HG02642 (cell line): ENCODE results near the gene C11orf65.
"Not testable (repeated sequence)": the region's sequence is repeated elsewhere in the genome, so short reads cannot be mapped to it uniquely, and the experiment has no call there.

Source experiments
- ATAC-seq: cut with Tn5 transposase; IDR thresholded peaks from one replicate; pipeline ENCODE4 v1.9.1; 2021; ENCODE audit warnings: mild to moderate bottlenecking; ENCODE audit not compliant: unreplicated experiment, poor library complexity

C11orf65 gene

DNA sequence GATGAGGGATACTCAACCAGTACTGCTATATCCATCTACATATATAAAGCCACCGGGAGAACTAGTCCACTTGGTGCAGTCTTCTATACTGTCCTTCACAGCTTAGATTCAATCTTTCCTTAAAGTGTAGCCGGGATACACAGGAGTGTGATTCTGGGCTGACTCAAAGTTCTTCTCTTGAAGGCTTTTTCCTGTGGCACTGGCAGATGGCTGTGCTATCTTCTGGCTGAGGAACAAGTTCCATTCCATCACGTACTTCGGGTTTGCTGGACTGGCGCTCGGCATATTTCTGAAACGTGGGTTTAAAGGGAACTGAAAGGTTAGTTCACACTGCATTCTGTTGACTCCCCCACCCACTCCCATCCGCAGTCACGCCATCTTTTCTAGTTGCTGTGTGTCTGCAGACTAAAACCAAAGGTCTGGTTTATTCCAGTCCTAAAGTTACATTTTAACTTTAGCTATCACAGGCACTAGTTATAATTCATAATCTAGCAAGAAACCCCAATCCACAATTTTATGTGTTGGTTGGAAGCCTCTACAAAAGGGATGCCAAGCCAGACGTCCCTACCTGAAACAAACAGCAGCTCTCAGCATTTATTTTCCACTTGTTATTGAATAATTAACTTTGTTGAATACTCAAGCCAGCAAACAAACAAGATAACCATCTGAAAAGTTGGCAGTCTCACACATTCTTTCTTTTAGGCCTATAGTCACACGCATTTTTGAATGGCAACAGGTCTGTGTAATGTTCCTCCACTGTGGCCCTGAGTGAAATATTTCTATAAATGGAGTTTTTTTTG is 7.5 kb upstream of the C11orf65 start:
- no peak for ATAC-seq

DNA sequence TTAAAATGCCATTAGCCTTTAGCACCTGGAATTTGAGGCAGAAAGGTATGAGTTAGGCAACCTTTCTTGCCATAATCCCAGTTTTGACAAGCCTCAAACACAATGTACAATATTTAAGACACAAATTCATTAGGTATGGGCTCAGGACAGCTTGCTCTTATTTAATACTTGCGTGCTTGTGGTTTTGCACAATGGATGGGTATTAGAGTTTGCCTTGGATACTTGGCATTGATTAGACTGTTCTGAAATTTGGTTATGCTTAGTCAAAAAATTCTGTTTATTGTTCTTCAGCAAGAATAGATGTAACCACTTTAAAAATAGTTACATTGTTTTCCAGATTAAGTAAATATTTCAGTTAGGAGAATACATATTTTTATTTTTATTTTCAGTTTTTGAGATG is 5.4 kb upstream of the C11orf65 start:
- no peak for ATAC-seq

- ATAC-seq, result no peak
These were observed 1.1 kb upstream of the C11orf65 start for GRCh38 chr11:108468478-108468864.

DNA sequence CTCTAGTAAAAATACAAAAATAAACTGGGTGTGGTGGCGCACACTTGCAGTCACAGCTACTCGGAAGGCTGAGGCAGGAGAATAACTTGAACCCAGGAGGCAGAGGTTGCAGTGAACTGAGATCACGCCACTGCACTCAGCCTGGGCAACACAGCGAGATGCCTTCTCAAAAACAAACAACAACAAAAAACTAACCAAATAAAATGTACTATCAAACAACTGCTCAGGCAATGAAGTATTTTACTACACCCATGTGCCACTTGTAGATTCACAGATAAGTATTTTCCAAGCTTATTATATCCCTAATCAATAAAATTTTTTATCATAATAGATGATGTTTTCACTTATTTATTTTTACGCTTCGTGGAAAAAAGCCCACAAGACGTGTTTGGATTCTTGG is 924 bp downstream of the C11orf65 start:
- no peak for ATAC-seq

DNA sequence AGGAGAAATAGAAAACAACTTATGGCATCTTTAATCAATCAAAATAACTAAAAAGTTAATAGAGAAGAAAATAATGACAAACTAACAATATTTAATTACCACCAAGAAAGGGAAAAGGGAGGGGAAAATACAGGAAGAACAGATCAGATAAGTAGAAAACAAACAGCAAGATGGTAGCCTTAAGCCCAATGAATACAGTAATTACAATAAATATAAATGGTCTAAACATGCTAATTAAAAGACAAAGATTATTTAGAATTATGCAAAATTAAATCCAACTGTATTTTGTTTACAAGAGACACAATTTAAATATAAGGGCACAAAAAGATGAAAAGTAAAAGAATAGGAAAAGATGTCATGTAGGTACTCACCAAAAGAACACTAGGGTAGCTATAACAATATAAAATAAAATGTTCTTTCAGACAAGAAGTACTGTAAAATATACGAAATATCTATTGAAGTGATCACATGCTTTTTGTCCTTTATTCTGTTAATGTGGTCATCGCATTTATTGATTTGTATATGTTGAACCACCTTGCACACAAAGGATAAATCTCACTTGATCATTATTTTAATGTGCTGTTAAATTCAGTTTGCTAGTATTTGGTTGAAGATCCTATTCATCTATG is 14.0 kb downstream of the C11orf65 start:
- ATAC-seq, result no peak

DNA sequence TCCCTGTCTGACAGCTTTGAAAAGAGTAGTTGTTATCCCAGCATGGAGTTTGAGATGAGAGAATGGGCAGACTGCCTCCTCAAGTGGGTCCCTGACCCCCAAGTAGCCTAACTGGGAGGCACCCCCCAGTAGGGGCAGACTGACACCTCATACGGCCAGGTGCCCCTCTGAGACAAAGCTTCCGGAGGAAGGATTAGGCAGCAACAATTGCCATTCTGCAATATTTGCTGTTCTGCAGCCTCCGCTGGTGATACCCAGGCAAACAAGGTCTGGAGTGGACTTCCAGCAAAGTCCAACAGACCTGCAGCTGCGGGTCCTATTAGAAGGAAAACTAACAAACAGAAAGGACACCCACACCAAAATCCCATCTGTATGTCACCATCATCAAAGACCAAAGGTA is 25.9 kb downstream of the C11orf65 start:
- not testable (repeated sequence) for ATAC-seq

DNA sequence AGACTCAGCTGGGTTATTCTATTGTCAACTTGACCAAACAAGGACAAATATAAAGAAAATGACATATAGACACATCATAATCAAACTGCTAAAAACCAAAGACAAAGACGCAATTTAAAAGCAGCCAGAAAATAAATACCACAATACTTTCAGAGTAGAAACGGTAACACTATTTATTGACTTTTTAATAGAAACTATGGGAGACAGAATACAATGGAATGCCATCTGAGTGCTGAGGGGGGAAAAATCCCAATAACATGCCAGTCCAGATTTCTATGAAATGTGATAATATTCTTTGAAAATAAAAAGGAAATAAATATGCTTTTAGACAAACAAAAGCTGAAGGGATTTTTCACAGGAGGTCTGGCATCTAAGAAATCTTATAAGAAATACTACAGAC is 30.7 kb downstream of the C11orf65 start:
- ATAC-seq, result no peak

DNA sequence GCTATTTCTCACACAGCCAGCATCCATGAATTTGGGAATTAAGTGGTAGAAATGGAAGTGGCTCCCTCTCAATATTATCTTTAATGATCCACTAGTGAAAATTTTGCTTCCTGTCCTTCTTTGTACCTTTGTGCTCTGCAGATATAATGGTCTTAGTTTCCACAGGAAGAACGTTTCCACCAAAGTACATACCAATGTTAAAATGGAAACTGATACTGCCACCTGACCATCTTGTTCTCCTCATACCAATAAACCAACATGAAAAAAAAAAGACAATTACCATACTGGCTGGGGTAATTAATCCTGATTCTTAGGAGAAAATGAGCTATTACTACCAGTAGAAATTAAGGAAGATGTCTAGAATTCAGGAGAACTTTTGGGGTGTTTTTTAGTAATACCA is 32.3 kb downstream of the C11orf65 start:
- ATAC-seq, result no peak

DNA sequence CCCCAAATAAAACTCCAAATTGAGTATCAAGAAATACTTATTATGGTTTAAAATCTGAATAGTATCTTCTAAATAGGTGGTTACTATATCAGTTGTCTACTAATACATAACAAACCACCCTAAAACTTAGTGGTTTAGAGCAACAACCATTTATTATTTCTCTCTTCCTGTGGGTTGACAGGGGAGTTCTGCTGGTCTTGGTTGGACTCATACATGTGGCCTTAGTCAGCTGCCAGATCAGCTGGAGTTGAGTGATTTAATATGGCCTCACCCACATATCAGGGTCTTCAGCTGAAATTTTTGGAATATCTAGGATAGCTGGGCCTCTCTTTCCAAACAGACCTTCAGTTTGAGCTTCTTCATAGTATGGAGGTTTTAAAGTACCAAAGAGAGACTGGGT is 34.5 kb downstream of the C11orf65 start:
- ATAC-seq, result no peak

GRCh38 chr11:108431997-108432396 is 35.3 kb downstream of the C11orf65 start:
- no peak for ATAC-seq

- no peak for ATAC-seq
These were observed 36.0 kb downstream of the C11orf65 start for GRCh38 chr11:108431370-108431769.

- ATAC-seq, result peak; percentile 53
These were observed 49.8 kb downstream of the C11orf65 start for GRCh38 chr11:108417551-108417950.

GRCh38 chr11:108414958-108415357 is 52.4 kb downstream of the C11orf65 start:
- ATAC-seq, result no peak

DNA sequence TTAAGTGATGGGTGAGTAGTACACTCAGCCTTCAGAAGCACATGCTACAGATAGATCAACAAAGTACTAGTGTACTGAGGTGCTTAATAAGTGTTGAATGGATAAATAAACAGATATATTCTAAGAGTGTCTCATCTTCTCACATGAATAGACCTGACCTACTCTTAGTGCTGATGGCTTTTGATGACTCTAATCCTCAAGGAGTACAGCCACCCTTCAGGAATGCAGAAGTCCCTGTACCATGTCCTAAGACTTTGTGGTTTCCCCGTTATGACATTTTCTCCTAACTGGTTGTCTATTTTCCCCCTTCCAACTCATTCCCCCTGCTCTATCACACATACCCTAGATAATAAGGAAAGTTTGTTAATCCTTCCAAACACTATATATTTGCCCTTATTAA is 61.6 kb downstream of the C11orf65 start:
- no peak for ATAC-seq

GRCh38 chr11:108403052-108403451 is 64.3 kb downstream of the C11orf65 start:
- ATAC-seq, result no peak

DNA sequence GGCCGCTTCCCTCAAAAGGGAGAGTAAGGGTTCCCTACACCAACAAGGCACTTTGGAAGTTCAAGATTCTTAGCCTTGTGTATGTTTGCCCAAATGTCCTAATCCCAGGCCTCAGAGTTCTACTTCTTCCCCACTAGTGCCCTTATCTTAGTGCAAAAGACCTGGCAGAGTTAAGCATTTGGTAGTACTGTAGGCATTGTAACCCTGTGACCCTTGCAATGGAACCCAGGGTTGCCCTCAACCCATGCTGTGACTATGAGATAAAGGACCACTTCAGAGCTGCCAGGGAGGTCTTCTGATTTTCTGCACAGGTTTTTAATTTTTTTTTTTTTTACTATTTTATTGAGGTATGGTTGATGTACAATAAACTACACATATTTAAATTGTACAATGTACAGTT is 65.1 kb downstream of the C11orf65 start:
- ATAC-seq, result no peak

- ATAC-seq, result no peak
These were observed 68.9 kb downstream of the C11orf65 start for GRCh38 chr11:108398439-108398838.

- not testable (repeated sequence) for ATAC-seq
These were observed 70.7 kb downstream of the C11orf65 start for GRCh38 chr11:108396672-108397071.

DNA sequence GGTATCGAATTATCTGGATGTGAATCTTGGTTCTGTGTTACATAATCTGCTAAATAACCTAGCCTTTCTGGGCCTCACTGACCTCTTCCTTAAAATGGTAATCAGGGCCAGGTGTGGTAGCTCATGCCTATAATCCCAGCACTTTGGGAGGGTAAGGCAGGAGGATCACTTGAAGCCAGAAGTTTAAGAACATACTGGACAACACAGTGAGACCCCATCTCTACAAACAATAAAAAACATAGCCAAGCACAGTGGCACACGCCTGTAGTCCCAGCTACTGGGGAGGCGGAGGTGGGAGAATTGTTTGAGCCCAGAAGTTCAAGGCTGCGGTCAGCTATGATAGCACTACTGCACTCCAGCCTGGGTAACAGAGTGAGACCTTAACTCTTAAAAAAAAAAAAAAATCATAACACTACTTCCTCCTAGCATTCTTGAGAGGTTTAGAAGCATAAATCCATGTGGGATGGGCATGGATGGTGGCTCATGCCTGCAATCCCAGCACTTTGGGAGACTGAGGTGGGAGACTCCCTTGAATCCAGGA is 72.5 kb downstream of the C11orf65 start:
- no peak for ATAC-seq

DNA sequence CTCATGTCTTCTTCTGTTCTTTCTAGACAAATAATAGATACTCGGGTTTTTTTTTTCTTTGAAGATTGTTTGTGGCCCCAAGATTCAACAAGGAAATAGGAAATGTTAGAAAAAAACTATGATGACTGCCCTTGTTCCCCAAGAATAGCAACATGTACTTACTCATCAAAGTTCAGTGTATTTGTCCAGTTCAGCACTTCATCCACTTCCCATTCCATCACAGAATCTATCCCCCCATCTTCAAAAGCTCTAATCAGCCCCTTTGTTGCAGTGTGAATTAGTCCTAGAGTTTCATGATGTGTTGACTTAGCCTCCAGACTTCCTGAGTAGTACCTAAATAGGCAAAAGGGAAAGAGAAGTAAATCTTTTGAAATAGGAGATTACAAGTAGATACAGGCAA is 74.3 kb downstream of the C11orf65 start:
- no peak for ATAC-seq

DNA sequence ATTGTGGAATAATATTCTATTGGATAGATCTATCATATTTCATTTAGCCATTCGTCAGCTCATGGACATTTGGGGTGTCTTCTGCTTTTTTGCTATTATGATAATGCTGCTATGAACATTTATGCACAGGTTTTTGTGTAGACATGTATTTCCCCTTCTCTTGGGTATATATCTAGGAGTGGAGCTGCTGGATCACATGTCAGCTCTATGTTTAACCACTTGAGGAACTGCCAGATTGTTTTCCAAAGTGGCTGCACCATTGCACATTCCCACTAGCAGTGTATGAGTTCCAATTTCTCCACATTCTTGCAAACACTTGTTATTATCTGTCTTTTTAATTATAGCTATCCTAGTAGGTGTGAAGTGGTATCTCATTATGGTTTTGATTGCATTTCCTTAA is 75.0 kb downstream of the C11orf65 start:
- no peak for ATAC-seq

- no peak for ATAC-seq
These were observed 78.8 kb downstream of the C11orf65 start for GRCh38 chr11:108388576-108388975.
